GM23338 (cell line): ENCODE data around the gene ZBTB14. TPM values are rescaled to one million over a fixed set of nuclear protein-coding genes. Genes with fewer than 3 reads are reported as not detected.

Source experiments
- ATAC-seq: fragments of 200-7000 bp; cut with Tn5 transposase; 3 replicates; pipeline ENCODE4 v1.9.1; 2020
- DNase-seq: peaks from one replicate; pipeline ENCODE4 v3.0.0-alpha.2; 2015; ENCODE audit warnings: low spot score
- H2AFZ ChIP-seq: fragments of 200-600 bp; sonication (generic); 2 replicates; pipeline ENCODE4 v1.8.0; 2016; ENCODE audit warnings: antibody characterized with exemption, mild to moderate bottlenecking, moderate library complexity
- H3F3A ChIP-seq: fragments of 200-600 bp; sonication (generic); replicated peaks from 2 replicates; pipeline ENCODE4 v1.8.0; 2017; ENCODE audit warnings: antibody characterized with exemption, mixed run types, low read depth
- H3K27ac ChIP-seq: fragments of 200-600 bp; sonication (generic); 2 replicates; pipeline ENCODE4 v1.6.1; 2016; ENCODE audit warnings: low read depth
- H3K27me3 ChIP-seq: fragments of 200-600 bp; sonication (generic); 2 replicates; pipeline ENCODE4 v1.8.0; 2016; ENCODE audit warnings: mild to moderate bottlenecking, mixed run types, moderate library complexity; ENCODE audit not compliant: insufficient read depth
- H3K36me3 ChIP-seq: fragments of 200-600 bp; sonication (generic); 2 replicates; pipeline ENCODE4 v1.8.0; 2016; ENCODE audit warnings: mild to moderate bottlenecking; ENCODE audit not compliant: insufficient read depth
- H3K4me1 ChIP-seq: fragments of 200-600 bp; sonication (generic); 2 replicates; pipeline ENCODE4 v1.8.0; 2016; ENCODE audit warnings: mild to moderate bottlenecking, moderate library complexity; ENCODE audit not compliant: insufficient read depth
- H3K4me2 ChIP-seq: fragments of 200-600 bp; sonication (generic); 2 replicates; pipeline ENCODE4 v1.7.1; 2017; ENCODE audit warnings: mixed run types
- H3K4me3 ChIP-seq: fragments of 200-600 bp; sonication (generic); 2 replicates; pipeline ENCODE4 v1.6.1; 2016; ENCODE audit warnings: mixed run types
- H3K79me2 ChIP-seq: fragments of 200-600 bp; sonication (generic); replicated peaks from 2 replicates; pipeline ENCODE4 v1.8.0; 2017; ENCODE audit warnings: mild to moderate bottlenecking; ENCODE audit not compliant: insufficient read depth
- H3K9me2 ChIP-seq: fragments of 200-600 bp; sonication (generic); 2 replicates; pipeline ENCODE4 v1.8.0; 2017; ENCODE audit not compliant: insufficient read depth
- H4K20me1 ChIP-seq: fragments of 200-600 bp; sonication (generic); replicated peaks from 2 replicates; pipeline ENCODE4 v1.8.0; 2017; ENCODE audit warnings: mild to moderate bottlenecking; ENCODE audit not compliant: insufficient read depth
- H3K27ac Mint-ChIP-seq: 2 replicates; pipeline ENCODE4 v1.8.0; 2020; ENCODE audit warnings: inconsistent platforms, mild to moderate bottlenecking, moderate library complexity, mixed read lengths
- H3K27me3 Mint-ChIP-seq: 3 replicates; pipeline ENCODE4 v1.8.0; 2022; ENCODE audit warnings: low read depth, mild to moderate bottlenecking, moderate library complexity, mixed read lengths, inconsistent platforms; ENCODE audit not compliant: insufficient read depth, poor library complexity
- H3K36me3 Mint-ChIP-seq: 3 replicates; pipeline ENCODE4 v1.8.0; 2021; ENCODE audit warnings: low read depth, mild to moderate bottlenecking, inconsistent platforms, moderate library complexity, mixed read lengths
- H3K4me1 Mint-ChIP-seq: 3 replicates; pipeline ENCODE4 v1.8.0; 2020; ENCODE audit warnings: mild to moderate bottlenecking, inconsistent platforms, mixed read lengths
- H3K4me3 Mint-ChIP-seq: 3 replicates; pipeline ENCODE4 v1.8.0; 2021; ENCODE audit warnings: moderate library complexity, mild to moderate bottlenecking, inconsistent platforms, mixed read lengths
- H3K9me3 Mint-ChIP-seq: 3 replicates; pipeline ENCODE4 v1.8.0; 2020; ENCODE audit warnings: moderate library complexity, mild to moderate bottlenecking, inconsistent platforms, mixed read lengths
- CREB1 ChIP-seq: fragments of 250-450 bp; sonication (Bioruptor Pico); IDR thresholded peaks from 2 replicates; pipeline ENCODE4 v1.5.0; 2020; ENCODE audit warnings: low read depth, mild to moderate bottlenecking, moderate library complexity
- EZH2 ChIP-seq: fragments of 200-600 bp; sonication (generic); IDR thresholded peaks from one replicate; pipeline ENCODE4 v1.8.0; 2017; ENCODE audit warnings: antibody characterized with exemption, mild to moderate bottlenecking, low read depth; ENCODE audit not compliant: unreplicated experiment
- EZH2phosphoT487 ChIP-seq: fragments of 200-600 bp; sonication (generic); IDR thresholded peaks from one replicate; pipeline ENCODE4 v1.8.1; 2018; ENCODE audit warnings: antibody characterized with exemption; ENCODE audit not compliant: unreplicated experiment
- JUNB ChIP-seq: IDR thresholded peaks from one replicate; pipeline ENCODE4 v1.6.1; 2016; ENCODE audit warnings: antibody characterized with exemption; ENCODE audit not compliant: unreplicated experiment
- NANOG ChIP-seq: IDR thresholded peaks from 2 replicates; pipeline ENCODE4 v1.6.1; 2016; ENCODE audit warnings: antibody characterized with exemption, borderline replicate concordance
- POLR2AphosphoS5 ChIP-seq: IDR thresholded peaks from 2 replicates; pipeline ENCODE4 v1.6.1; 2016; ENCODE audit warnings: antibody characterized with exemption, low read depth
- STAT1 ChIP-seq: IDR thresholded peaks from one replicate; pipeline ENCODE4 v1.6.1; 2016; ENCODE audit warnings: antibody characterized with exemption; ENCODE audit not compliant: unreplicated experiment
- ZNF114 ChIP-seq: fragments of 250-450 bp; sonication (Bioruptor Pico); IDR thresholded peaks from 2 replicates; pipeline ENCODE4 v1.5.0; 2020; ENCODE audit warnings: mild to moderate bottlenecking, moderate library complexity
- ZNF331 ChIP-seq: fragments of 250-450 bp; sonication (Bioruptor Pico); IDR thresholded peaks from 2 replicates; pipeline ENCODE4 v1.5.0; 2020; ENCODE audit warnings: low read depth, mild to moderate bottlenecking, moderate library complexity
- polyA plus RNA-seq: library from polyadenylated mRNA; unstranded; fragments of >200 nt; fragmentation: Nextera tagmentation; extraction: Ambion mirVana; gene quantifications from 2 replicates; pipeline ENCODE4 v1.2.1, GENCODE V29; 2016
- total RNA-seq: library from RNA; depleted of rRNA; stranded (reverse); fragments of >200 nt; shearing (Covaris generic); gene quantifications from 2 replicates; pipeline ENCODE4 v1.2.3, GENCODE V29; 2014
- TF ChIP-seq, protein P1 (sequence below): IDR thresholded peaks from 2 replicates; pipeline ENCODE4 v1.6.1; 2016; ENCODE audit warnings: antibody characterized with exemption
- TF ChIP-seq, protein P2 (sequence below): fragments of 250-450 bp; sonication (Bioruptor Pico); IDR thresholded peaks from 2 replicates; pipeline ENCODE4 v1.5.0; 2020; ENCODE audit warnings: mild to moderate bottlenecking, moderate library complexity
- TF ChIP-seq, protein P3 (sequence below): IDR thresholded peaks from one replicate; pipeline ENCODE4 v1.6.1; 2018; ENCODE audit warnings: antibody characterized with exemption; ENCODE audit not compliant: unreplicated experiment
- TF ChIP-seq, protein P4 (sequence below), 2 experiments: fragments of 200-600 bp in 1 of 2; sonication (generic) in 1 of 2; conservative IDR thresholded peaks; 2 replicates each; pipeline versions ENCODE4 v1.5.1 to v1.6.1; 2016 to 2017; ENCODE audit warnings: antibody characterized with exemption in 2 of 2, low read depth in 2 of 2, mild to moderate bottlenecking in 2 of 2, moderate library complexity in 1 of 2

The ZBTB14 gene
- total and polyA plus RNA-seq, 2 experiments from 2014 or later = 5.2 to 16.8 TPM

DNA sequence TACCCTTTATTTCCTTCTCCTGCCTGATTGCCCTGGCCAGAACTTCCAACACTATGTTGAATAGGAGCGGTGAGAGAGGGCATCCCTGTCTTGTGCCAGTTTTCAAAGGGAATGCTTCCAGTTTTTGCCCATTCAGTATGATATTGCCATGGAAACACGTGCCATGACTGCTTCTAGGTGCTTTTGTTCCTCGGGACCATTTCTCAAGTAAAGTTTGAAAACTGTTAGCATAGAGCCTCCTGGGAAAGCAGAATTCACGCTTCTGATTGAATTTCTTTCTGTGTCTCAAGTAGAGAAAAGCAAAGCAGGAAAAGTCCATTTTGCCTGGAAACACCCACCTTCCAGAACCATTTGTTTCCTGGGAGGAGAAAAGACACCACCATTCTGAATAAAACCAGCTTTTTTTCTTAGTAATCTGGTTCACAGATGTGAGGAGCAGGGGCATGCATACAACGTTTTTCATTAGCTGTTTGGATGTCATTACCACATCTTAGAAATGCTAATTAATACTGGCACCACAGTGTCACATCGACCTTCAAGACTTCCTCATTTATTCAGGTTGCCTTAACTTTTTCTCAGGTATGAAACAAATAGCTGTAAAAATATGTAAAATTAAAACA, 39.0 kb upstream of the ZBTB14 start:
- H3K79me2 ChIP-seq = no peaks in the 10 kb centered on the region
- H3K4me1 Mint-ChIP-seq = peaks cover 9% of the 10 kb centered on the region; the same call in 2 of the 3 replicates
- H3K36me3 ChIP-seq = no peaks in the 10 kb centered on the region
- H3K4me3 ChIP-seq = no peak overlapping the region
- no peak overlapping the region for H3K27ac Mint-ChIP-seq
- peaks cover 10% of the 10 kb centered on the region for H3K4me1 ChIP-seq
- H2AFZ ChIP-seq = peak overlapping the region; percentile 79; the same call in 1 of the 2 replicates
- no peaks in the 10 kb centered on the region for H3K27me3 Mint-ChIP-seq
- no peaks in the 10 kb centered on the region for H3K27me3 ChIP-seq
- TF ChIP-seq, protein P1, sequence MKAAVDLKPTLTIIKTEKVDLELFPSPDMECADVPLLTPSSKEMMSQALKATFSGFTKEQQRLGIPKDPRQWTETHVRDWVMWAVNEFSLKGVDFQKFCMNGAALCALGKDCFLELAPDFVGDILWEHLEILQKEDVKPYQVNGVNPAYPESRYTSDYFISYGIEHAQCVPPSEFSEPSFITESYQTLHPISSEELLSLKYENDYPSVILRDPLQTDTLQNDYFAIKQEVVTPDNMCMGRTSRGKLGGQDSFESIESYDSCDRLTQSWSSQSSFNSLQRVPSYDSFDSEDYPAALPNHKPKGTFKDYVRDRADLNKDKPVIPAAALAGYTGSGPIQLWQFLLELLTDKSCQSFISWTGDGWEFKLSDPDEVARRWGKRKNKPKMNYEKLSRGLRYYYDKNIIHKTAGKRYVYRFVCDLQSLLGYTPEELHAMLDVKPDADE = no peak
- no peak for TF ChIP-seq STAT1
- no peak for TF ChIP-seq ZNF114 (CRISPR knock-in tag)
- TF ChIP-seq ZNF331 (CRISPR knock-in tag) = no peak
- TF ChIP-seq, protein P2, sequence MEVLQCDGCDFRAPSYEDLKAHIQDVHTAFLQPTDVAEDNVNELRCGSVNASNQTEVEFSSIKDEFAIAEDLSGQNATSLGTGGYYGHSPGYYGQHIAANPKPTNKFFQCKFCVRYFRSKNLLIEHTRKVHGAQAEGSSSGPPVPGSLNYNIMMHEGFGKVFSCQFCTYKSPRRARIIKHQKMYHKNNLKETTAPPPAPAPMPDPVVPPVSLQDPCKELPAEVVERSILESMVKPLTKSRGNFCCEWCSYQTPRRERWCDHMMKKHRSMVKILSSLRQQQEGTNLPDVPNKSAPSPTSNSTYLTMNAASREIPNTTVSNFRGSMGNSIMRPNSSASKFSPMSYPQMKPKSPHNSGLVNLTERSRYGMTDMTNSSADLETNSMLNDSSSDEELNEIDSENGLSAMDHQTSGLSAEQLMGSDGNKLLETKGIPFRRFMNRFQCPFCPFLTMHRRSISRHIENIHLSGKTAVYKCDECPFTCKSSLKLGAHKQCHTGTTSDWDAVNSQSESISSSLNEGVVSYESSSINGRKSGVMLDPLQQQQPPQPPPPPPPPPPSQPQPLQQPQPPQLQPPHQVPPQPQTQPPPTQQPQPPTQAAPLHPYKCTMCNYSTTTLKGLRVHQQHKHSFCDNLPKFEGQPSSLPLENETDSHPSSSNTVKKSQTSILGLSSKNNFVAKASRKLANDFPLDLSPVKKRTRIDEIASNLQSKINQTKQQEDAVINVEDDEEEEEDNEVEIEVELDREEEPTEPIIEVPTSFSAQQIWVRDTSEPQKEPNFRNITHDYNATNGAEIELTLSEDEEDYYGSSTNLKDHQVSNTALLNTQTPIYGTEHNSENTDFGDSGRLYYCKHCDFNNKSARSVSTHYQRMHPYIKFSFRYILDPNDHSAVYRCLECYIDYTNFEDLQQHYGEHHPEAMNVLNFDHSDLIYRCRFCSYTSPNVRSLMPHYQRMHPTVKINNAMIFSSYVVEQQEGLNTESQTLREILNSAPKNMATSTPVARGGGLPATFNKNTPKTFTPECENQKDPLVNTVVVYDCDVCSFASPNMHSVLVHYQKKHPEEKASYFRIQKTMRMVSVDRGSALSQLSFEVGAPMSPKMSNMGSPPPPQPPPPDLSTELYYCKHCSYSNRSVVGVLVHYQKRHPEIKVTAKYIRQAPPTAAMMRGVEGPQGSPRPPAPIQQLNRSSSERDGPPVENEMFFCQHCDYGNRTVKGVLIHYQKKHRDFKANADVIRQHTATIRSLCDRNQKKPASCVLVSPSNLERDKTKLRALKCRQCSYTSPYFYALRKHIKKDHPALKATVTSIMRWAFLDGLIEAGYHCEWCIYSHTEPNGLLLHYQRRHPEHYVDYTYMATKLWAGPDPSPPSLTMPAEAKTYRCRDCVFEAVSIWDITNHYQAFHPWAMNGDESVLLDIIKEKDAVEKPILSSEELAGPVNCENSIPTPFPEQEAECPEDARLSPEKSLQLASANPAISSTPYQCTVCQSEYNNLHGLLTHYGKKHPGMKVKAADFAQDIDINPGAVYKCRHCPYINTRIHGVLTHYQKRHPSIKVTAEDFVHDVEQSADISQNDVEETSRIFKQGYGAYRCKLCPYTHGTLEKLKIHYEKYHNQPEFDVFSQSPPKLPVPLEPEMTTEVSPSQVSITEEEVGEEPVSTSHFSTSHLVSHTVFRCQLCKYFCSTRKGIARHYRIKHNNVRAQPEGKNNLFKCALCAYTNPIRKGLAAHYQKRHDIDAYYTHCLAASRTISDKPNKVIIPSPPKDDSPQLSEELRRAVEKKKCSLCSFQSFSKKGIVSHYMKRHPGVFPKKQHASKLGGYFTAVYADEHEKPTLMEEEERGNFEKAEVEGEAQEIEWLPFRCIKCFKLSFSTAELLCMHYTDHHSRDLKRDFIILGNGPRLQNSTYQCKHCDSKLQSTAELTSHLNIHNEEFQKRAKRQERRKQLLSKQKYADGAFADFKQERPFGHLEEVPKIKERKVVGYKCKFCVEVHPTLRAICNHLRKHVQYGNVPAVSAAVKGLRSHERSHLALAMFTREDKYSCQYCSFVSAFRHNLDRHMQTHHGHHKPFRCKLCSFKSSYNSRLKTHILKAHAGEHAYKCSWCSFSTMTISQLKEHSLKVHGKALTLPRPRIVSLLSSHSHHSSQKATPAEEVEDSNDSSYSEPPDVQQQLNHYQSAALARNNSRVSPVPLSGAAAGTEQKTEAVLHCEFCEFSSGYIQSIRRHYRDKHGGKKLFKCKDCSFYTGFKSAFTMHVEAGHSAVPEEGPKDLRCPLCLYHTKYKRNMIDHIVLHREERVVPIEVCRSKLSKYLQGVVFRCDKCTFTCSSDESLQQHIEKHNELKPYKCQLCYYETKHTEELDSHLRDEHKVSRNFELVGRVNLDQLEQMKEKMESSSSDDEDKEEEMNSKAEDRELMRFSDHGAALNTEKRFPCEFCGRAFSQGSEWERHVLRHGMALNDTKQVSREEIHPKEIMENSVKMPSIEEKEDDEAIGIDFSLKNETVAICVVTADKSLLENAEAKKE = no peak
- TF ChIP-seq, protein P3, sequence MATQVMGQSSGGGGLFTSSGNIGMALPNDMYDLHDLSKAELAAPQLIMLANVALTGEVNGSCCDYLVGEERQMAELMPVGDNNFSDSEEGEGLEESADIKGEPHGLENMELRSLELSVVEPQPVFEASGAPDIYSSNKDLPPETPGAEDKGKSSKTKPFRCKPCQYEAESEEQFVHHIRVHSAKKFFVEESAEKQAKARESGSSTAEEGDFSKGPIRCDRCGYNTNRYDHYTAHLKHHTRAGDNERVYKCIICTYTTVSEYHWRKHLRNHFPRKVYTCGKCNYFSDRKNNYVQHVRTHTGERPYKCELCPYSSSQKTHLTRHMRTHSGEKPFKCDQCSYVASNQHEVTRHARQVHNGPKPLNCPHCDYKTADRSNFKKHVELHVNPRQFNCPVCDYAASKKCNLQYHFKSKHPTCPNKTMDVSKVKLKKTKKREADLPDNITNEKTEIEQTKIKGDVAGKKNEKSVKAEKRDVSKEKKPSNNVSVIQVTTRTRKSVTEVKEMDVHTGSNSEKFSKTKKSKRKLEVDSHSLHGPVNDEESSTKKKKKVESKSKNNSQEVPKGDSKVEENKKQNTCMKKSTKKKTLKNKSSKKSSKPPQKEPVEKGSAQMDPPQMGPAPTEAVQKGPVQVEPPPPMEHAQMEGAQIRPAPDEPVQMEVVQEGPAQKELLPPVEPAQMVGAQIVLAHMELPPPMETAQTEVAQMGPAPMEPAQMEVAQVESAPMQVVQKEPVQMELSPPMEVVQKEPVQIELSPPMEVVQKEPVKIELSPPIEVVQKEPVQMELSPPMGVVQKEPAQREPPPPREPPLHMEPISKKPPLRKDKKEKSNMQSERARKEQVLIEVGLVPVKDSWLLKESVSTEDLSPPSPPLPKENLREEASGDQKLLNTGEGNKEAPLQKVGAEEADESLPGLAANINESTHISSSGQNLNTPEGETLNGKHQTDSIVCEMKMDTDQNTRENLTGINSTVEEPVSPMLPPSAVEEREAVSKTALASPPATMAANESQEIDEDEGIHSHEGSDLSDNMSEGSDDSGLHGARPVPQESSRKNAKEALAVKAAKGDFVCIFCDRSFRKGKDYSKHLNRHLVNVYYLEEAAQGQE = no peak
- TF ChIP-seq, protein P4, sequence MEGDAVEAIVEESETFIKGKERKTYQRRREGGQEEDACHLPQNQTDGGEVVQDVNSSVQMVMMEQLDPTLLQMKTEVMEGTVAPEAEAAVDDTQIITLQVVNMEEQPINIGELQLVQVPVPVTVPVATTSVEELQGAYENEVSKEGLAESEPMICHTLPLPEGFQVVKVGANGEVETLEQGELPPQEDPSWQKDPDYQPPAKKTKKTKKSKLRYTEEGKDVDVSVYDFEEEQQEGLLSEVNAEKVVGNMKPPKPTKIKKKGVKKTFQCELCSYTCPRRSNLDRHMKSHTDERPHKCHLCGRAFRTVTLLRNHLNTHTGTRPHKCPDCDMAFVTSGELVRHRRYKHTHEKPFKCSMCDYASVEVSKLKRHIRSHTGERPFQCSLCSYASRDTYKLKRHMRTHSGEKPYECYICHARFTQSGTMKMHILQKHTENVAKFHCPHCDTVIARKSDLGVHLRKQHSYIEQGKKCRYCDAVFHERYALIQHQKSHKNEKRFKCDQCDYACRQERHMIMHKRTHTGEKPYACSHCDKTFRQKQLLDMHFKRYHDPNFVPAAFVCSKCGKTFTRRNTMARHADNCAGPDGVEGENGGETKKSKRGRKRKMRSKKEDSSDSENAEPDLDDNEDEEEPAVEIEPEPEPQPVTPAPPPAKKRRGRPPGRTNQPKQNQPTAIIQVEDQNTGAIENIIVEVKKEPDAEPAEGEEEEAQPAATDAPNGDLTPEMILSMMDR (conservative IDR thresholded peaks at IDR 0.05; ENCODE audit: low read depth in 2 of 2) = no peak
- TF ChIP-seq CREB1 (CRISPR knock-in tag) = no peak
- TF ChIP-seq JUNB = no peak
- no peak for TF ChIP-seq EZH2phosphoT487
- no peak for TF ChIP-seq NANOG
- no peak for TF ChIP-seq EZH2
- TF ChIP-seq POLR2AphosphoS5 = no peak
- no peak overlapping the region for H3K4me3 Mint-ChIP-seq
- H3K9me3 Mint-ChIP-seq = peaks cover 4% of the 10 kb centered on the region; the same call in 2 of the 3 replicates
- no peaks in the 10 kb centered on the region for H3K9me2 ChIP-seq
- ATAC-seq (peak; percentile 29; the same call in 1 of the 3 replicates), DNase-seq (no peak)
- H3F3A ChIP-seq = no peaks in the 10 kb centered on the region
- H3K36me3 Mint-ChIP-seq = no peaks in the 10 kb centered on the region
- no peak overlapping the region for H3K27ac ChIP-seq
- peak overlapping the region; percentile 0; the same call in 1 of the 2 replicates for H3K4me2 ChIP-seq
- no peaks in the 10 kb centered on the region for H4K20me1 ChIP-seq
